Testis (tissue), 3 donors: ENCODE measurements around the gene PARP3. TPM values are rescaled to one million over a fixed set of nuclear protein-coding genes. Genes with fewer than 3 reads are reported as not detected.

Experiments used
- DNase-seq: peaks from one replicate; pipeline ENCODE4 v3.0.0-alpha.2; 2019
- H3K27ac ChIP-seq, 2 donors: fragments of 200-600 bp; sonication (generic); one replicate each; pipeline ENCODE4 v1.5.1; 2019
- H3K27me3 ChIP-seq: fragments of 200-600 bp; sonication (generic); one replicate; pipeline ENCODE4 v1.5.1; 2019
- H3K36me3 ChIP-seq: fragments of 200-600 bp; sonication (generic); one replicate; pipeline ENCODE4 v1.5.1; 2017; ENCODE audit warnings: low read depth; ENCODE audit errors: missing control alignments
- H3K4me1 ChIP-seq: fragments of 200-600 bp; sonication (generic); one replicate; pipeline ENCODE4 v1.5.1; 2019
- H3K4me3 ChIP-seq, 2 donors: fragments of 200-600 bp; sonication (generic); one replicate each; pipeline ENCODE4 v1.5.1; 2017 to 2019
- H3K9me3 ChIP-seq: fragments of 200-600 bp; sonication (generic); one replicate; pipeline ENCODE4 v1.5.1; 2017
- CTCF ChIP-seq, 3 experiments: fragments of 450-650 bp in 2 of 3; fragments of 200-600 bp in 1 of 3; sonication (generic) in 1 of 3; IDR thresholded peaks; one replicate each; pipeline ENCODE4 v1.5.1; 2016 to 2019; ENCODE audit warnings: antibody characterized with exemption in 3 of 3, mild to moderate bottlenecking in 2 of 3, moderate library complexity in 1 of 3
- POLR2A ChIP-seq: fragments of 450-650 bp; IDR thresholded peaks from one replicate; pipeline ENCODE4 v1.6.1; 2017; ENCODE audit warnings: antibody characterized with exemption, mild to moderate bottlenecking, moderate library complexity
- WGBS, 2 donors: methylation state at CpG; one replicate each; pipeline ENCODE4 v1.1.5; 2018; 5-methylcytosine and 5-hydroxymethylcytosine counted together
- intact Hi-C: fragments of 100-400 bp; cut with DNase I; formaldehyde crosslinking; loops from one replicate; pipeline ENCODE4 v1.15.1; 2023; ENCODE audit warnings: low total_unique reads
- polyA plus RNA-seq: library from polyadenylated mRNA; stranded (reverse); fragments of 350-450 nt; fragmentation: Illumina TruSeq; extraction: RNeasy Lipid Tissue Mini Kit (QIAGEN cat#74804); gene quantifications from one replicate; pipeline ENCODE4 v1.2.3, GENCODE V29; 2014; ENCODE audit warnings: low read depth, low replicate concordance; ENCODE audit not compliant: insufficient read depth
- total RNA-seq, 2 donors: library from RNA; depleted of rRNA; stranded (reverse); fragments of >200 nt; gene quantifications; one replicate each; pipeline ENCODE4 v1.2.3, GENCODE V29; 2016

Gene PARP3
- total and polyA plus RNA-seq, 3 donors from 2014 or later = 17.5 to 24.7 (median 18.2) TPM

GRCh38 chr3:51977446-51978142 lies 35.4 kb downstream of the PARP3 start:
- H3K27ac ChIP-seq = no peak overlapping the region
- peaks cover 16% of the 10 kb centered on the region for H3K4me1 ChIP-seq

GRCh38 chr3:51978143-51978502 lies 36.0 kb downstream of the PARP3 start:
- 83% methylated on average over 3 to 4 of the region's 4 CpGs for WGBS, 2 donors
- DNase-seq = no peak
- H3K36me3 ChIP-seq = no peaks in the 10 kb centered on the region
- H3K4me3 ChIP-seq = no peak overlapping the region
- TF ChIP-seq CTCF (IDR thresholded peaks at IDR 0.05) = no peak
- TF ChIP-seq POLR2A = no peak
- H3K4me1 ChIP-seq = peaks cover 19% of the 10 kb centered on the region
- H3K27ac ChIP-seq = no peak overlapping the region
- H3K9me3 ChIP-seq = no peaks in the 10 kb centered on the region
- no peaks in the 10 kb centered on the region for H3K27me3 ChIP-seq
- intact Hi-C loops = no loop called here

More at GRCh38 chr3:51977446-51978142, 35.4 kb downstream of the PARP3 start:
- WGBS, 2 donors = 86 to 94% methylated on average over 6 to 9 of the region's 9 CpGs
- Histone ChIP-seq H3K36me3 (no peaks in the 10 kb centered on the region), H3K27me3 (no peaks in the 10 kb centered on the region), H3K9me3 (no peaks in the 10 kb centered on the region), H3K4me3 (no peak overlapping the region)
- intact Hi-C loops = no loop called here
- DNase-seq = no peak
- no peak for TF ChIP-seq POLR2A

DNA sequence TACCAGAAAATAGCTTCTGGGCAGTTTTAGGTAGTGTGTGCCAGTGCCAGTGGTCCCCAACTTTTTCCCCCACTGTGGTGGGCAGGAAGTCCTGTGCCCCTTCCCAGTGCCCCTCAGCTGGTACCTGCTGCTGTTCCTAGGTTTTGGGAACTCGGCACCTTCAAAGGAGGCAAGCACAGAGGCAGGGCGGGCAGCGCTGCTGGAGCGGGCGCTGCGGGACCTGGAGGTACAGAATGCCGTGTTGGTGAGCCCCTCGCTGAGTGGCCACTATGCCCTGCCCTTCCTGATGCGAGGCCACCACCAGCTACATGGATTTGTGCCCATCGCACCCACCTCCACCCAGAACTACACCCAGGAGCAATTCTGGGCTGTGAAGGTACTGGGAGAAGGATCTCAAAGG lies 38.1 kb downstream of the PARP3 start:
- peaks cover 20% of the 10 kb centered on the region for H3K4me1 ChIP-seq
- no peak for TF ChIP-seq POLR2A
- no peak for TF ChIP-seq CTCF (IDR thresholded peaks at IDR 0.05)
- no peak overlapping the region for H3K27ac ChIP-seq
- WGBS, 2 donors = 95% methylated on average over 10 of the region's 10 CpGs; no CpG with 5 or more reads in 1 of the 2 donors
- no peaks in the 10 kb centered on the region for H3K27me3 ChIP-seq
- no peak for DNase-seq
- no peaks in the 10 kb centered on the region for H3K36me3 ChIP-seq
- H3K9me3 ChIP-seq = no peaks in the 10 kb centered on the region
- intact Hi-C loops = no loop called here
- H3K4me3 ChIP-seq = no peak overlapping the region

DNA sequence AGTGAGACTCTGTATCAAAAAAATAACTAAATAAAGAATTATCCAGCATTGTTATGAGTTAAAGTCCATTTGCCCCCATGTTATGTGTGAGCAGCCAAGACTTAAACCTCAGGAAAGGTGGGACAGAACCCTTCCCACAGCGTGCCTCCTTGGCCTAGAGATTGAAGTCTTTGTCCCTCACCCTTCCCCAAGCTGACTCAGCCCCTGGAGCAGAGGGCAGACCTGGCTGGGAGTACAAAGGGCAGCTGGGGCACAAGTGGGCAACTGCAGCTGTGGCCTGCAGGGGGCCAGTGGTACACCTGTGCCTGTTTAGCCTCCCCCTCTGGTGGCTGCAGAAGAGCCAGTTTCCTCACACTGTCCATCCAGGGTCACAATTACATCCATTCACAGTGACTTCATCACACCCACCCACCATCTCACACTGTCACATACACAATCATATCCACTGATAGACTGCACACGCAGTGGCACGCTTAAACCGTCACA lies 40.2 kb downstream of the PARP3 start:
- peak overlapping the region; percentile 68 for H3K4me3 ChIP-seq
- WGBS, 2 donors = 12 to 13% methylated on average over 4 of the region's 4 CpGs
- peak overlapping the region in 1 of 2 donors; percentile 88 for H3K27ac ChIP-seq
- H3K4me1 ChIP-seq = peaks cover 20% of the 10 kb centered on the region
- no peaks in the 10 kb centered on the region for H3K9me3 ChIP-seq
- no peaks in the 10 kb centered on the region for H3K27me3 ChIP-seq
- TF ChIP-seq POLR2A (no peak), CTCF (IDR thresholded peaks at IDR 0.05) (peak in 2 of 3 experiments; percentile 15 to 33)
- DNase-seq = no peak
- intact Hi-C loops = no loop called here
- H3K36me3 ChIP-seq = no peaks in the 10 kb centered on the region

- Histone ChIP-seq H3K9me3 (no peaks in the 10 kb centered on the region), H3K4me1 (peaks cover 20% of the 10 kb centered on the region), H3K27me3 (no peaks in the 10 kb centered on the region), H3K36me3 (no peaks in the 10 kb centered on the region), H3K4me3 (peak within 1 kb of the TSS; percentile 68), H3K27ac (peak within 1 kb of the TSS; percentile 82 to 88)
- 0% methylated on average over 24 to 67 of the region's 68 CpGs for WGBS, 2 donors
- TF ChIP-seq POLR2A = no peak
- intact Hi-C loops = no loop called here
- DNase-seq = peak; percentile 80
Observed at GRCh38 chr3:51982838-51983577, 40.8 kb downstream of the PARP3 start, which contains the start of gene ACY1. TSS of gene ACY1 (plus strand) at chr3:51983535. CDS start at chr3:51984065, 530 bp downstream.
